ENCODE measurements around the gene ZNF124.
"Not testable (repeated sequence)": the region's sequence is repeated elsewhere in the genome, so short reads cannot be mapped to it uniquely, and the experiment has no call there.

The ZNF124 gene

DNA sequence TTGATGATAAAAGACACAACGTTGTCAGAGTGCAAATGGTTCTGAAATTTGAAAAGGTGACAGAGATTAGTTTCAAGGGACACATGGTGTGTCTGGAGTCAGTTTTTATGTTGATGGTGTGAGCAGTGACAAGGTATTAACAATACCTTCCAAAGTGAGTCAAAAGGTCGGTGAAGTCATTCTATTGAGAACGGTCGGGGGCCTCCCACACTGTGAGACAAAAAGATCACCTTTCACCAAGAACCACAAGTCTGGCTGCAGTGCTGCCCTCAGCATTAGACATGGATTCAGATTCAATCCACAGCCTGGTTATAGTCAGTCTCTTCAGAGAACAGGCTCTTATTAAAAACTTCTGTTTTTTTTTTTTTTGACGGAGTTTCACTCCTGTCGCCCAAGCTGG lies 26.5 kb downstream of the ZNF124 start:
- Histone ChIP-seq H3K9me3 (ENCODE audit: insufficient read depth, low read length) (peaks cover 69% of the 10 kb centered on the region), H3K27ac (ENCODE audit: low read length) (no peak overlapping the region), H3K4me1 (ENCODE audit: low read length) (no peaks in the 10 kb centered on the region), H3K36me3 (replicated peaks; ENCODE audit: low read depth, low read length) (peaks cover 94% of the 10 kb centered on the region), H3K9ac (ENCODE audit: low read length) (no peak overlapping the region), H3K79me2 (ENCODE audit: low read length) (peaks cover 76% of the 10 kb centered on the region), H2AFZ (ENCODE audit: low read depth, low read length) (no peak overlapping the region), H3K4me3 (ENCODE audit: low read length) (no peak overlapping the region), H3K27me3 (ENCODE audit: low read depth, low read length) (no peaks in the 10 kb centered on the region), H3K4me2 (ENCODE audit: low read length) (no peak overlapping the region), H4K20me1 (ENCODE audit: insufficient read depth, low read length) (no peaks in the 10 kb centered on the region)
- no peak for TF ChIP-seq EZH2phosphoT487 (IDR thresholded peaks at IDR 0.05; ENCODE audit: low read depth)
- no peak for TF ChIP-seq CTCF (IDR thresholded peaks at IDR 0.05; ENCODE audit: low read depth, low read length)

- H3K9ac ChIP-seq (ENCODE audit: low read length); H3K4me2 ChIP-seq (ENCODE audit: low read length); H3K4me3 ChIP-seq (ENCODE audit: low read length); H2AFZ ChIP-seq (ENCODE audit: low read depth, low read length); H3K4me1 ChIP-seq (ENCODE audit: low read length); H3K27me3 ChIP-seq (ENCODE audit: low read depth, low read length); H3K27ac ChIP-seq (ENCODE audit: low read length): not testable (repeated sequence)
- Histone ChIP-seq H4K20me1 (ENCODE audit: insufficient read depth, low read length) (peaks cover 16% of the 10 kb centered on the region), H3K9me3 (ENCODE audit: insufficient read depth, low read length) (peaks cover 53% of the 10 kb centered on the region), H3K36me3 (replicated peaks; ENCODE audit: low read depth, low read length) (peaks cover 79% of the 10 kb centered on the region), H3K79me2 (ENCODE audit: low read length) (peaks cover 87% of the 10 kb centered on the region)
Measured at GRCh38 chr1:247139557-247139956, 32.3 kb downstream of the ZNF124 start.

- Histone ChIP-seq H3K4me1 (ENCODE audit: low read length) (no peaks in the 10 kb centered on the region), H3K79me2 (ENCODE audit: low read length) (peaks cover 69% of the 10 kb centered on the region)
Measured at GRCh38 chr1:247131236-247131635, 40.6 kb downstream of the ZNF124 start.

DNA sequence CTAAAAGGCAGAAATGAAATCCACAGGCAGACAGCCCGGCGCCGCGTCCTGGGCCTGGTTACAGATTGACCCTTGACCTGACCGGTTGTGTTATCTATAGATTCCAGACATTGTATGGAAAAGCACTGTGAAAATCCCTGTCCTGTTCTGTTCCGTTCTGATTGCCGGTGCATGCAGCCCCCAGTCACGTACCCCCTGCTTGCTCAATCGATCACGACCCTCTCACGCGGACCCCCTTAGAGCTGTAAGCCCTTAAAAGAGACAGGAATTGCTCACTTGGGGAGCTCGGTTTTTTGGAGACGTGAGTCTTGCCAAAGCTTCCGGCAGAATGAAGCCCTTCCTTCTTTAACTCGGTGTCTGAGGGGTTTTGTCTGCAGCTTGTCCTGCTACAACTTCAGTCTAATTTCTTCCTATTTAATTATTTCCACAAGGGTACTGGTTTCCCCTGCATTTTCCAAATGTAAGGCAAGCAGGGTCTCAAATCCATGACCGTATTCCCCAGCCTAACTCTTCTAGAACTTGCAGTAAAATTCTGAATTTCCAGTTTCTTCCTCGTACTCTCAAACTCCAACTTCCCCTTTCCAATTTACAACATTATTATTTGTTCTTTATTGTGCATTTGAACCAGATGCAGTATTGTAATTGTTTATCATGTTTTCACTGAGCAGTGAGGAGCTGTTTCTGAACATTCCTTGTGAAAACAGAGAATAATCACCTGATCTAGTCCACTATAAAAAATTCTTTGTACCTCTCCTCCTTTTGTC lies 44.1 kb downstream of the ZNF124 start:
- H3K4me2 ChIP-seq (ENCODE audit: low read length), result peak overlapping the region; percentile 59
- H3K27me3 ChIP-seq (ENCODE audit: low read depth, low read length); H3K9me3 ChIP-seq (ENCODE audit: insufficient read depth, low read length); H3K4me1 ChIP-seq (ENCODE audit: low read length); H2AFZ ChIP-seq (ENCODE audit: low read depth, low read length): not testable (repeated sequence)
- H3K4me3 ChIP-seq (ENCODE audit: low read length), result peak overlapping the region; percentile 71
- peaks cover 25% of the 10 kb centered on the region for H3K36me3 ChIP-seq (replicated peaks; ENCODE audit: low read depth, low read length)
- H3K79me2 ChIP-seq (ENCODE audit: low read length), result peaks cover 34% of the 10 kb centered on the region
- H3K9ac ChIP-seq (ENCODE audit: low read length), result peak overlapping the region; percentile 50
- peak overlapping the region; percentile 39; the same call in 1 of the 2 replicates for H3K27ac ChIP-seq (ENCODE audit: low read length)
- peaks cover 34% of the 10 kb centered on the region for H4K20me1 ChIP-seq (ENCODE audit: insufficient read depth, low read length)

More at GRCh38 chr1:247131236-247131635, 40.6 kb downstream of the ZNF124 start:
- Histone ChIP-seq H4K20me1 (ENCODE audit: insufficient read depth, low read length) (peaks cover 63% of the 10 kb centered on the region), H3K4me2 (ENCODE audit: low read length) (no peak overlapping the region), H2AFZ (ENCODE audit: low read depth, low read length) (no peak overlapping the region), H3K36me3 (replicated peaks; ENCODE audit: low read depth, low read length) (peaks cover 38% of the 10 kb centered on the region), H3K27me3 (ENCODE audit: low read depth, low read length) (no peaks in the 10 kb centered on the region), H3K27ac (ENCODE audit: low read length) (no peak overlapping the region), H3K9me3 (ENCODE audit: insufficient read depth, low read length) (0 out of 2 replicates have a peak, but pooled peaks cover 4% of the 10 kb centered on the region), H3K4me3 (ENCODE audit: low read length) (no peak overlapping the region), H3K9ac (ENCODE audit: low read length) (no peak overlapping the region)
- TF ChIP-seq CTCF (IDR thresholded peaks at IDR 0.05; ENCODE audit: low read depth, low read length) (no peak), EZH2phosphoT487 (IDR thresholded peaks at IDR 0.05; ENCODE audit: low read depth) (no peak)

DNA sequence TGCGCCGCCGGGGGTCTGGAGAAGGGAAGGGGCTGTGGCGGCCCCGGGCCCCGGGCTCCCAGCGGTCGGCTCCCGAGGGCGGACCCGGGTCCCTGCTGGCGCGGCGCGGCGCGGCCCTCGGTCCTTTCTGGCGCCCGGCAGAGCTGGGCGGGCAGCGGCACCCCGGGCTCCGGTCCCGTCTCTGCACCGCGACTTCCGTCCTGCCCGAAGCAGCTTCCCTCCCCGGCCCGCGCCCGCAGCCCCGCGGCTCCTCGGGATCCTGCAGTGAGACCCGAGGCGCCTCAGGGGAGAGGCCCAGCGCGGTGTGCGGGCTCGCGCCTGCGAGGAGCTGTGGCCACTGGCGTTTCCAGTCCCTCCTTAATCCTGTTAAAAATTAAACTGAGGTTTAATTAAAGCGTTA lies 45.2 kb downstream of the ZNF124 start:
- peaks cover 23% of the 10 kb centered on the region for H3K79me2 ChIP-seq (ENCODE audit: low read length)
- peaks cover 19% of the 10 kb centered on the region for H3K36me3 ChIP-seq (replicated peaks; ENCODE audit: low read depth, low read length)
- not testable (repeated sequence) for H2AFZ ChIP-seq (ENCODE audit: low read depth, low read length); H3K9ac ChIP-seq (ENCODE audit: low read length); H3K9me3 ChIP-seq (ENCODE audit: insufficient read depth, low read length); H3K4me1 ChIP-seq (ENCODE audit: low read length); H3K4me3 ChIP-seq (ENCODE audit: low read length); H3K27ac ChIP-seq (ENCODE audit: low read length); H3K27me3 ChIP-seq (ENCODE audit: low read depth, low read length); H3K4me2 ChIP-seq (ENCODE audit: low read length)
- peaks cover 24% of the 10 kb centered on the region for H4K20me1 ChIP-seq (ENCODE audit: insufficient read depth, low read length)

DNA sequence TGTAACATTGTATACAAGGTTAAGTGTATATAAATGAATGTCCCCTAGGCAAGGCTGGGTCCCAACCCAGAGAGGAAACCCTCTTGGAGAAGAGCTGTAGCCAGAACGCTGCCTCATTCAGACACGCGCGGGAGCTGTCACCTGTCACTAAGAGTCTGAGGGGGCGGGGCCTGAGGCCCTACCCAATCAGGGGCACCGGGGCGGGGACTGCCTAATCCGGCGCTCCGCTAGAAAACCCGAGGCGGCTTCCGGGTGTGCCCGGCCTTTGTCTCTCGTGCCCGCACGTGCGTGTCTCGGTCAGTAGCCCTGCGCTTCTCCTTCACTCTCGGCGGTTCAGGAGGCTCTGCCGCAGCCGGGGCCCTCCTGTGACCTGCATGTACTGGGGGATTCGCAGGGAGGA lies 45.7 kb downstream of the ZNF124 start:
- not testable (repeated sequence) for H3K27ac ChIP-seq (ENCODE audit: low read length); H3K4me2 ChIP-seq (ENCODE audit: low read length); H3K9ac ChIP-seq (ENCODE audit: low read length); H2AFZ ChIP-seq (ENCODE audit: low read depth, low read length); H3K27me3 ChIP-seq (ENCODE audit: low read depth, low read length); H3K4me1 ChIP-seq (ENCODE audit: low read length); H3K9me3 ChIP-seq (ENCODE audit: insufficient read depth, low read length); H3K4me3 ChIP-seq (ENCODE audit: low read length)
- peaks cover 18% of the 10 kb centered on the region for H3K79me2 ChIP-seq (ENCODE audit: low read length)
- peaks cover 19% of the 10 kb centered on the region for H4K20me1 ChIP-seq (ENCODE audit: insufficient read depth, low read length)
- peaks cover 14% of the 10 kb centered on the region for H3K36me3 ChIP-seq (replicated peaks; ENCODE audit: low read depth, low read length)
